Measurements from ENCODE around the gene RNF113B. TPM values are rescaled to one million over a fixed set of nuclear protein-coding genes. Genes with fewer than 3 reads are reported as not detected.
A peak's percentile ranks its signal among the peaks of the same experiment; 100 is the strongest.

The RNF113B gene
- total RNA-seq, 2 donors from 2014 or later: not detected

GRCh38 chr13:98155475-98156109, 21.5 kb downstream of the RNF113B start:
- peaks cover 53% of the 10 kb centered on the region for H3K27me3 Mint-ChIP-seq
- no peak for ATAC-seq
- no peak overlapping the region for H3K27ac Mint-ChIP-seq
- H3K9me3 ChIP-seq (ENCODE audit: control insufficient read depth, low read length, poor library complexity, severe bottlenecking): no peaks in the 10 kb centered on the region
- no peak overlapping the region for H3K4me3 Mint-ChIP-seq
- H3K4me1 Mint-ChIP-seq: peaks cover 6% of the 10 kb centered on the region
- no peaks in the 10 kb centered on the region for H3K36me3 Mint-ChIP-seq (ENCODE audit: low read depth)
- DNase-seq: no peak

GRCh38 chr13:98150832-98151479, 26.1 kb downstream of the RNF113B start:
- Mint-ChIP-seq H3K4me3 (no peak overlapping the region), H3K27me3 (peaks cover 76% of the 10 kb centered on the region), H3K4me1 (peaks cover 3% of the 10 kb centered on the region), H3K27ac (no peak overlapping the region), H3K36me3 (ENCODE audit: low read depth) (no peaks in the 10 kb centered on the region)
- ATAC-seq (no peak), DNase-seq (no peak)
- no peaks in the 10 kb centered on the region for H3K9me3 ChIP-seq (ENCODE audit: control insufficient read depth, low read length, poor library complexity, severe bottlenecking)

GRCh38 chr13:98147521-98147920, 29.5 kb downstream of the RNF113B start:
- H3K4me3 Mint-ChIP-seq: no peak overlapping the region
- H3K4me1 Mint-ChIP-seq: peaks cover 5% of the 10 kb centered on the region
- no peak for DNase-seq
- no peak overlapping the region for H3K27ac Mint-ChIP-seq
- ATAC-seq: no peak
- H3K9me3 ChIP-seq (ENCODE audit: control insufficient read depth, low read length, poor library complexity, severe bottlenecking): no peaks in the 10 kb centered on the region
- H3K36me3 Mint-ChIP-seq (ENCODE audit: low read depth): no peaks in the 10 kb centered on the region
- peaks cover 76% of the 10 kb centered on the region for H3K27me3 Mint-ChIP-seq

GRCh38 chr13:98144801-98145350, 32.2 kb downstream of the RNF113B start:
- H3K27ac Mint-ChIP-seq: no peak overlapping the region
- ATAC-seq (no peak), DNase-seq (no peak)
- H3K27me3 Mint-ChIP-seq: peaks cover 64% of the 10 kb centered on the region
- peak overlapping the region; percentile 78 for H3K4me3 Mint-ChIP-seq
- peaks cover 6% of the 10 kb centered on the region for H3K4me1 Mint-ChIP-seq
- H3K36me3 Mint-ChIP-seq (ENCODE audit: low read depth): no peaks in the 10 kb centered on the region
- no peaks in the 10 kb centered on the region for H3K9me3 ChIP-seq (ENCODE audit: control insufficient read depth, low read length, poor library complexity, severe bottlenecking)

- H3K36me3 Mint-ChIP-seq (ENCODE audit: low read depth): no peaks in the 10 kb centered on the region
- H3K4me1 Mint-ChIP-seq: peaks cover 6% of the 10 kb centered on the region
- no peaks in the 10 kb centered on the region for H3K9me3 ChIP-seq (ENCODE audit: control insufficient read depth, low read length, poor library complexity, severe bottlenecking)
- ATAC-seq (no peak), DNase-seq (no peak)
- peaks cover 68% of the 10 kb centered on the region for H3K27me3 Mint-ChIP-seq
- no peak overlapping the region for H3K27ac Mint-ChIP-seq
- peak overlapping the region; percentile 78 for H3K4me3 Mint-ChIP-seq
Measured at GRCh38 chr13:98144027-98144741, 32.9 kb downstream of the RNF113B start.

GRCh38 chr13:98143601-98144026, 33.5 kb downstream of the RNF113B start:
- Mint-ChIP-seq H3K27me3 (peaks cover 68% of the 10 kb centered on the region), H3K4me3 (peak overlapping the region; percentile 78), H3K4me1 (peaks cover 6% of the 10 kb centered on the region), H3K36me3 (ENCODE audit: low read depth) (no peaks in the 10 kb centered on the region), H3K27ac (no peak overlapping the region)
- ATAC-seq (no peak), DNase-seq (no peak)
- H3K9me3 ChIP-seq (ENCODE audit: control insufficient read depth, low read length, poor library complexity, severe bottlenecking): no peaks in the 10 kb centered on the region

- ATAC-seq (no peak), DNase-seq (no peak)
- no peak overlapping the region for H3K27ac Mint-ChIP-seq
- peaks cover 6% of the 10 kb centered on the region for H3K4me1 Mint-ChIP-seq
- H3K4me3 Mint-ChIP-seq: no peak overlapping the region
- H3K36me3 Mint-ChIP-seq (ENCODE audit: low read depth): no peaks in the 10 kb centered on the region
- no peaks in the 10 kb centered on the region for H3K9me3 ChIP-seq (ENCODE audit: control insufficient read depth, low read length, poor library complexity, severe bottlenecking)
- peaks cover 68% of the 10 kb centered on the region for H3K27me3 Mint-ChIP-seq
Measured at GRCh38 chr13:98143157-98143553, 33.9 kb downstream of the RNF113B start.

GRCh38 chr13:98142380-98143156, 34.5 kb downstream of the RNF113B start, which contains the start of gene FARP1:
FARP1 (plus strand) TSS chr13:98143094; CDS start chr13:98213243, 70,149 bp downstream.
- no peaks in the 10 kb centered on the region for H3K36me3 Mint-ChIP-seq (ENCODE audit: low read depth)
- H3K9me3 ChIP-seq (ENCODE audit: control insufficient read depth, low read length, poor library complexity, severe bottlenecking): no peaks in the 10 kb centered on the region
- H3K27me3 Mint-ChIP-seq: peaks cover 71% of the 10 kb centered on the region
- peak within 1 kb of the TSS; percentile 79 for H3K4me3 Mint-ChIP-seq
- H3K27ac Mint-ChIP-seq: no peak within 1 kb of the TSS
- ATAC-seq: peak; percentile 76
- H3K4me1 Mint-ChIP-seq: peaks cover 6% of the 10 kb centered on the region
- no peak for DNase-seq

- H3K9me3 ChIP-seq (ENCODE audit: control insufficient read depth, low read length, poor library complexity, severe bottlenecking): no peaks in the 10 kb centered on the region
- peak overlapping the region; percentile 79 for H3K4me3 Mint-ChIP-seq
- no peak for ATAC-seq
- H3K27ac Mint-ChIP-seq: no peak overlapping the region
- DNase-seq: no peak
- peaks cover 6% of the 10 kb centered on the region for H3K4me1 Mint-ChIP-seq
- H3K36me3 Mint-ChIP-seq (ENCODE audit: low read depth): no peaks in the 10 kb centered on the region
- H3K27me3 Mint-ChIP-seq: peaks cover 68% of the 10 kb centered on the region
Measured at GRCh38 chr13:98141509-98142379, 35.3 kb downstream of the RNF113B start.

- Mint-ChIP-seq H3K4me1 (peaks cover 6% of the 10 kb centered on the region), H3K27ac (no peak overlapping the region), H3K27me3 (peaks cover 67% of the 10 kb centered on the region), H3K36me3 (ENCODE audit: low read depth) (no peaks in the 10 kb centered on the region), H3K4me3 (no peak overlapping the region)
- no peaks in the 10 kb centered on the region for H3K9me3 ChIP-seq (ENCODE audit: control insufficient read depth, low read length, poor library complexity, severe bottlenecking)
- DNase-seq: no peak
- no peak for ATAC-seq
Measured at GRCh38 chr13:98141091-98141490, 36.0 kb downstream of the RNF113B start.

GRCh38 chr13:98134901-98135300, 42.2 kb downstream of the RNF113B start:
- H3K27ac Mint-ChIP-seq: no peak overlapping the region
- no peak for DNase-seq
- H3K36me3 Mint-ChIP-seq (ENCODE audit: low read depth): no peaks in the 10 kb centered on the region
- peaks cover 72% of the 10 kb centered on the region for H3K27me3 Mint-ChIP-seq
- no peak overlapping the region for H3K4me3 Mint-ChIP-seq
- H3K4me1 Mint-ChIP-seq: no peaks in the 10 kb centered on the region
- H3K9me3 ChIP-seq (ENCODE audit: control insufficient read depth, low read length, poor library complexity, severe bottlenecking): no peaks in the 10 kb centered on the region
- no peak for ATAC-seq

- Mint-ChIP-seq H3K4me1 (no peaks in the 10 kb centered on the region), H3K27me3 (peaks cover 64% of the 10 kb centered on the region), H3K36me3 (ENCODE audit: low read depth) (no peaks in the 10 kb centered on the region), H3K27ac (no peak overlapping the region), H3K4me3 (no peak overlapping the region)
- ATAC-seq: peak; percentile 25
- no peaks in the 10 kb centered on the region for H3K9me3 ChIP-seq (ENCODE audit: control insufficient read depth, low read length, poor library complexity, severe bottlenecking)
- no peak for DNase-seq
Measured at GRCh38 chr13:98133946-98134345, 43.1 kb downstream of the RNF113B start.
